ENCODE results near the gene SPATA13.

The SPATA13 gene

GRCh38 chr13:24287748-24288287, 127.3 kb downstream of the SPATA13 start:
- Histone ChIP-seq H3K9me3 (no peaks in the 10 kb centered on the region), H3K4me1 (ENCODE audit: control insufficient read depth in 1 of 2, insufficient read depth in 1 of 2, low read depth in 1 of 2, low read length in 1 of 2) (peaks cover 29% of the 10 kb centered on the region in 2 experiments), H3K27ac (peak overlapping the region; percentile 74), H3K27me3 (no peaks in the 10 kb centered on the region), H3K4me3 (ENCODE audit: low read depth in 1 of 2, low read length in 1 of 2) (no peak overlapping the region), H3K36me3 (peaks cover 95% of the 10 kb centered on the region)
- TF ChIP-seq CTCF (IDR thresholded peaks at IDR 0.05) = no peak

- peaks cover 95% of the 10 kb centered on the region for H3K36me3 ChIP-seq
These were observed 128.3 kb downstream of the SPATA13 start for GRCh38 chr13:24288870-24289269.

GRCh38 chr13:24290280-24290932, 129.9 kb downstream of the SPATA13 start:
- peaks cover 95% of the 10 kb centered on the region for H3K36me3 ChIP-seq
- H3K27ac ChIP-seq = peak overlapping the region; percentile 74
- no peaks in the 10 kb centered on the region for H3K9me3 ChIP-seq
- peaks cover 29% of the 10 kb centered on the region in 2 experiments for H3K4me1 ChIP-seq (ENCODE audit: control insufficient read depth in 1 of 2, insufficient read depth in 1 of 2, low read depth in 1 of 2, low read length in 1 of 2)
- no peak for TF ChIP-seq CTCF (IDR thresholded peaks at IDR 0.05)
- H3K4me3 ChIP-seq (ENCODE audit: low read depth in 1 of 2, low read length in 1 of 2) = no peak overlapping the region
- no peaks in the 10 kb centered on the region for H3K27me3 ChIP-seq

More at GRCh38 chr13:24288870-24289269, 128.3 kb downstream of the SPATA13 start:
- TF ChIP-seq CTCF (IDR thresholded peaks at IDR 0.05) = no peak
- H3K27ac ChIP-seq = peak overlapping the region; percentile 74
- no peaks in the 10 kb centered on the region for H3K27me3 ChIP-seq
- no peak overlapping the region for H3K4me3 ChIP-seq (ENCODE audit: low read depth in 1 of 2, low read length in 1 of 2)
- H3K9me3 ChIP-seq = no peaks in the 10 kb centered on the region
- H3K4me1 ChIP-seq (ENCODE audit: control insufficient read depth in 1 of 2, insufficient read depth in 1 of 2, low read depth in 1 of 2, low read length in 1 of 2) = peaks cover 29% of the 10 kb centered on the region in 2 experiments

- Histone ChIP-seq H3K9me3 (no peaks in the 10 kb centered on the region), H3K4me3 (ENCODE audit: low read depth in 1 of 2, low read length in 1 of 2) (no peak overlapping the region), H3K27me3 (no peaks in the 10 kb centered on the region), H3K36me3 (peaks cover 95% of the 10 kb centered on the region), H3K4me1 (ENCODE audit: control insufficient read depth in 1 of 2, insufficient read depth in 1 of 2, low read depth in 1 of 2, low read length in 1 of 2) (peaks cover 25 to 28% of the 10 kb centered on the region in 2 experiments), H3K27ac (no peak overlapping the region)
- TF ChIP-seq CTCF (IDR thresholded peaks at IDR 0.05) = no peak
These were observed 132.0 kb downstream of the SPATA13 start for GRCh38 chr13:24292481-24292880.

- no peak for TF ChIP-seq CTCF (IDR thresholded peaks at IDR 0.05)
- H3K4me1 ChIP-seq (ENCODE audit: control insufficient read depth in 1 of 2, insufficient read depth in 1 of 2, low read depth in 1 of 2, low read length in 1 of 2) = peaks cover 13 to 15% of the 10 kb centered on the region in 2 experiments
- no peaks in the 10 kb centered on the region for H3K27me3 ChIP-seq
- no peak overlapping the region for H3K4me3 ChIP-seq (ENCODE audit: low read depth in 1 of 2, low read length in 1 of 2)
- H3K27ac ChIP-seq = no peak overlapping the region
- H3K36me3 ChIP-seq = peaks cover 95% of the 10 kb centered on the region
- no peaks in the 10 kb centered on the region for H3K9me3 ChIP-seq
These were observed 133.2 kb downstream of the SPATA13 start for GRCh38 chr13:24293746-24294145.

All from neutrophil (primary cell).